Hepatocyte (in vitro differentiated cells): ENCODE data around the gene GATAD2A. TPM values are rescaled to one million over a fixed set of nuclear protein-coding genes. Genes with fewer than 3 reads are reported as not detected.
A peak's percentile ranks its signal among the peaks of the same experiment; 100 is the strongest.

ENCODE experiments used
- DNase-seq: peaks from one replicate; pipeline ENCODE4 v3.0.0-alpha.2; 2016; ENCODE audit warnings: low spot score
- H2AFZ ChIP-seq: fragments of 200-600 bp; sonication (generic); 2 replicates; pipeline ENCODE4 v1.6.0; 2016; ENCODE audit warnings: antibody characterized with exemption, mild to moderate bottlenecking
- H3K27ac ChIP-seq: fragments of 200-600 bp; sonication (generic); 2 replicates; pipeline ENCODE4 v1.5.1; 2016; ENCODE audit warnings: mild to moderate bottlenecking
- H3K27me3 ChIP-seq: fragments of 200-600 bp; sonication (generic); 2 replicates; pipeline ENCODE4 v1.6.1; 2016
- H3K36me3 ChIP-seq: fragments of 200-600 bp; sonication (generic); replicated peaks from 2 replicates; pipeline ENCODE4 v1.5.1; 2016; ENCODE audit warnings: low read depth; ENCODE audit not compliant: insufficient read depth
- H3K4me1 ChIP-seq: fragments of 200-600 bp; sonication (generic); 2 replicates; pipeline ENCODE4 v1.5.1; 2016; ENCODE audit warnings: mild to moderate bottlenecking, moderate library complexity; ENCODE audit not compliant: insufficient read depth
- H3K4me2 ChIP-seq: fragments of 200-600 bp; sonication (generic); 2 replicates; pipeline ENCODE4 v1.6.0; 2016
- H3K4me3 ChIP-seq: fragments of 200-600 bp; sonication (generic); 2 replicates; pipeline ENCODE4 v1.5.1; 2016; ENCODE audit warnings: mild to moderate bottlenecking
- H3K79me2 ChIP-seq: fragments of 200-600 bp; sonication (generic); 2 replicates; pipeline ENCODE4 v1.6.0; 2017; ENCODE audit warnings: mild to moderate bottlenecking
- H3K9me2 ChIP-seq: fragments of 200-600 bp; sonication (generic); replicated peaks from 2 replicates; pipeline ENCODE4 v1.6.0; 2017; ENCODE audit warnings: mild to moderate bottlenecking; ENCODE audit not compliant: insufficient read depth
- H3K9me3 ChIP-seq: fragments of 200-600 bp; sonication (generic); 2 replicates; pipeline ENCODE4 v1.5.1; 2016; ENCODE audit warnings: low read depth, mild to moderate bottlenecking
- H4K20me1 ChIP-seq: fragments of 200-600 bp; sonication (generic); 2 replicates; pipeline ENCODE4 v1.6.0; 2016; ENCODE audit warnings: mild to moderate bottlenecking; ENCODE audit not compliant: insufficient read depth, poor library complexity, severe bottlenecking
- EZH2 ChIP-seq: fragments of 200-600 bp; sonication (generic); IDR thresholded peaks from 2 replicates; pipeline ENCODE4 v1.6.1; 2016; ENCODE audit warnings: antibody characterized with exemption, mild to moderate bottlenecking, borderline replicate concordance
- EZH2phosphoT487 ChIP-seq: fragments of 200-600 bp; sonication (generic); IDR thresholded peaks from one replicate; pipeline ENCODE4 v1.6.1; 2018; ENCODE audit warnings: antibody characterized with exemption, mild to moderate bottlenecking, low read depth, moderate library complexity; ENCODE audit not compliant: unreplicated experiment, severe bottlenecking
- WGBS: methylation state at CpG from one replicate; pipeline ENCODE4 v1.1.6; 2016; ENCODE audit warnings: low lambda C conversion rate; ENCODE audit errors: missing lambda C conversion rate; 5-methylcytosine and 5-hydroxymethylcytosine counted together
- polyA plus RNA-seq: library from polyadenylated mRNA; unstranded; fragments of >200 nt; fragmentation: Nextera tagmentation; extraction: Ambion mirVana; gene quantifications from 2 replicates; pipeline ENCODE4 v1.2.1, GENCODE V29; 2016
- total RNA-seq: library from RNA; depleted of rRNA; stranded (reverse); fragments of >200 nt; gene quantifications from 2 replicates; pipeline ENCODE4 v1.2.3, GENCODE V29; 2014
- TF ChIP-seq, protein P1 (sequence below): fragments of 200-600 bp; sonication (generic); IDR thresholded peaks from 2 replicates; pipeline ENCODE4 v1.5.1; 2016; ENCODE audit warnings: antibody characterized with exemption, mild to moderate bottlenecking; ENCODE audit not compliant: poor library complexity

Gene GATAD2A
- total and polyA plus RNA-seq, 2 experiments from 2014 or later, result 35.3 to 35.7 TPM

DNA sequence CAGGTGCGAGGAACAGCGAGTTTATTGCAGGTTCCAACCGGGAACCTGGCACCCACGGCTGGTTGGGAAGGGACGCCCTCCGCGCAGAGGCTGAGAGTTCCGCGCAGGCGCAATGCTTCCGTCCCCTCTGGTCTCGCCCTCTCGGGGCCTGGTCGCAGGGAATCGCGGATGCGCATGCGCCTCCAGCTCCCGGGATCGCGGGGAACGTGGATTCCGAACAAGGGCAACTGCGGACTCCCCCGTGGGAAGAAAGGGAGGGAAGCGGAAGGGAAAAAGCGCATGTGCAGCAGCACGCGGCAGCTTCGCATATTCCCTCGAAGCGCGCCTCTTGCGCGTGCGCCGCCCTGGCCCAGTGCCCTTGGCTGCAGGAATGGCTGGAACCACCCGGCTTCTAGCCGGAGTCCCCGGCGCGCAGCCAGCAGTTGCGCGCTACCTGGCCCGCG lies 108.8 kb downstream of the GATAD2A start:
- Histone ChIP-seq H4K20me1 (no peaks in the 10 kb centered on the region), H3K27me3 (no peaks in the 10 kb centered on the region), H3K4me2 (no peak overlapping the region), H3K4me1 (peaks cover 15% of the 10 kb centered on the region), H3K9me2 (no peaks in the 10 kb centered on the region), H3K36me3 (no peaks in the 10 kb centered on the region), H2AFZ (no peak overlapping the region), H3K27ac (no peak overlapping the region), H3K79me2 (peaks cover 31% of the 10 kb centered on the region), H3K4me3 (no peak overlapping the region), H3K9me3 (no peaks in the 10 kb centered on the region)
- WGBS, result 98% methylated on average over 44 of the region's 46 CpGs
- DNase-seq, result no peak
- TF ChIP-seq EZH2 (no peak), EZH2phosphoT487 (no peak)
- TF ChIP-seq, protein P1, sequence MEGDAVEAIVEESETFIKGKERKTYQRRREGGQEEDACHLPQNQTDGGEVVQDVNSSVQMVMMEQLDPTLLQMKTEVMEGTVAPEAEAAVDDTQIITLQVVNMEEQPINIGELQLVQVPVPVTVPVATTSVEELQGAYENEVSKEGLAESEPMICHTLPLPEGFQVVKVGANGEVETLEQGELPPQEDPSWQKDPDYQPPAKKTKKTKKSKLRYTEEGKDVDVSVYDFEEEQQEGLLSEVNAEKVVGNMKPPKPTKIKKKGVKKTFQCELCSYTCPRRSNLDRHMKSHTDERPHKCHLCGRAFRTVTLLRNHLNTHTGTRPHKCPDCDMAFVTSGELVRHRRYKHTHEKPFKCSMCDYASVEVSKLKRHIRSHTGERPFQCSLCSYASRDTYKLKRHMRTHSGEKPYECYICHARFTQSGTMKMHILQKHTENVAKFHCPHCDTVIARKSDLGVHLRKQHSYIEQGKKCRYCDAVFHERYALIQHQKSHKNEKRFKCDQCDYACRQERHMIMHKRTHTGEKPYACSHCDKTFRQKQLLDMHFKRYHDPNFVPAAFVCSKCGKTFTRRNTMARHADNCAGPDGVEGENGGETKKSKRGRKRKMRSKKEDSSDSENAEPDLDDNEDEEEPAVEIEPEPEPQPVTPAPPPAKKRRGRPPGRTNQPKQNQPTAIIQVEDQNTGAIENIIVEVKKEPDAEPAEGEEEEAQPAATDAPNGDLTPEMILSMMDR, result no peak

DNA sequence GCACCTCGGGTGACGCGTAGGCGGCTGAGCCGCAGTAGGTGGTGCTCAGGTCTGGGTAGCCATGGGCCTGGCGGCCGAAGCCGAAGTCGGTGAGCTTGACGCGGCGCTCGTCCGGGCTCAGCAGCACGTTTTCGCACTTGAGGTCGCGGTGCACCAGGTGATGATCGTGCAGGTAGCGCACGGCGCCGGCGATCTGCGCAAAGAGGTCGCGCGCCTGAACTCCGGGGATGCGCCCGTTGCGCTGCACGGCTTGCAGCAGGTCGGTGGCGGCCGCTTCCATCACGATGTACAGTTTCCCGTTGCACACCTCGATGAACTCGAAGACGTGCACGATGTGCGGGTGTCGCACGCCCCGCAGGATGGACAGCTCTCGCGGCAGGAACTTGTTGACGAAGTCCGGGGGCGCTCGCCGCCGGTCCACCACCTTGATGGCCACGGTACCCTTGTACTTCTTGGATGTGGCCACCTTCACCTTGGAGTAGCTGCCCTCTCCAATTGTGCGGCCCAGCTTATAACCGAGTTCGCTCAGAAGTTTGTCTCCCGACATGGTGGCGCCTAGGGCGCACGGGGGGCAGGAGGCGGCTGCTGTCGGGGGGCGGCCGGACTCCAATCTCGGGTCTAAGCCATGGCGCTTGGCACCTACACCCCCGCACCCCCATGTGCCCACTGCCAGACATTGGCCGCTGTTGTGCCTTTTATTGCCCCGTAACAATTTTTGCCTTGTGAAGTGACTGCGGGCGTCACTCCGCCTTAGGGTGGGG lies 109.6 kb downstream of the GATAD2A start, which contains the start of gene TSSK6:
TSS of gene TSSK6 (minus strand) at position 668 of the 761 bp plus-strand sequence. CDS start at position 547, 121 bp downstream.
- Histone ChIP-seq H3K4me3 (peak within 1 kb of the TSS; percentile 88), H2AFZ (peak within 1 kb of the TSS; percentile 93), H3K4me1 (peaks cover 15% of the 10 kb centered on the region), H3K79me2 (peaks cover 40% of the 10 kb centered on the region), H3K9me3 (no peaks in the 10 kb centered on the region), H3K27me3 (no peaks in the 10 kb centered on the region), H3K9me2 (no peaks in the 10 kb centered on the region), H3K4me2 (peak within 1 kb of the TSS; percentile 93), H3K36me3 (no peaks in the 10 kb centered on the region), H3K27ac (peak within 1 kb of the TSS; percentile 93), H4K20me1 (no peaks in the 10 kb centered on the region)
- DNase-seq, result no peak
- TF ChIP-seq, protein P1, result no peak
- TF ChIP-seq EZH2phosphoT487, result no peak
- no peak for TF ChIP-seq EZH2
- WGBS, result 98% methylated on average over 70 of the region's 74 CpGs

DNA sequence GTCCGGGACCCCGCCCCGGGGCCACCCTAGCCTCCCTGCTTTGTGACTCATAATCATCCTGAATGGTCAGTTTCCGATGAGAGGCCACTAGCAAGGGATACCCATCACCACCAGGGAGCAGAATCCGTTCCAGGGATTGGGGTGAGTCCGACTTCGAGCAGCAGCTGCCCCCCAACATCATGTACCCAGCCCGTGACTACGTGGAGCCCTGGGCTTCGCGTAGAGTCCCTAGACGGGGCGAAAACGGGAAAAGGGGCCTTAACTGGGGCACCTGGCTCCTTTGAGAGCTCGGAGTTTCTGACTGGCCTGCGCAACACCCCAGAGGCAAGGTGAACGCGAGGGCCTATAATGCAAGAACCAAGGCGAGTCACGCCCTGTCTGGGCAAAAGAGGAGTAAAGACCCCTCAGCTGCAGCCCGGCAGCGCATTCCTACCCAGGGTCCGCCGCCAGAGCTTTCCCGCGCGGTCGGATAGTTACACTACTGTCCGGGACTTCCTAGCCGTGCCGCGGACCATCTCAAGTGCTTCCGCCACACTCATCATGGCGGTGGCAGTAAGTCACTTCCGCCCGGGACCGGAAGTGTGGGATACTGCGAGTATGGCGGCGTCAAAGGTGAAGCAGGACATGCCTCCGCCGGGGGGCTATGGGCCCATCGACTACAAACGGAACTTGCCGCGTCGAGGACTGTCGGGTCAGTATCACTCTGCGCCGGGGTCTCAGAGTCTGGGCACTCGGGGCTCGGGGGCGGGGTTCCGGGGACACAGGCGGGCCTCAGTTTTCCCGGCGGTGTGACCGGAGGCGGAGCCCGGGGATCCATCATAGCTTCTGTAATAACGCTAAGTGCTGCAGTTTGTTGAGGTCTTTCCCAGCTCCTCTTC lies 110.4 kb downstream of the GATAD2A start, which contains the start of gene NDUFA13:
TSS of gene NDUFA13 (plus strand) at position 584 of the 878 bp plus-strand sequence. CDS start at position 598, 14 bp downstream.
- Histone ChIP-seq H3K27me3 (no peaks in the 10 kb centered on the region), H3K4me2 (peak within 1 kb of the TSS; percentile 93), H3K27ac (peak within 1 kb of the TSS; percentile 93), H3K36me3 (no peaks in the 10 kb centered on the region), H3K4me3 (peak within 1 kb of the TSS; percentile 88), H3K79me2 (peaks cover 48% of the 10 kb centered on the region), H3K9me2 (no peaks in the 10 kb centered on the region), H3K9me3 (no peaks in the 10 kb centered on the region), H2AFZ (peak within 1 kb of the TSS; percentile 93), H4K20me1 (no peaks in the 10 kb centered on the region), H3K4me1 (peaks cover 15% of the 10 kb centered on the region)
- TF ChIP-seq EZH2phosphoT487, result no peak
- TF ChIP-seq, protein P1, result no peak
- TF ChIP-seq EZH2, result no peak
- 11% methylated on average over 49 of the region's 61 CpGs for WGBS
- peak; percentile 93 for DNase-seq
